Effector memory CD4-positive, alpha-beta T cell (primary cell): ENCODE results near the gene PLA2R1.

Experiments
- DNase-seq, 3 donors: peaks; one replicate each; pipeline ENCODE4 v3.0.0-alpha.2; 2020
- H3K27ac ChIP-seq: 2 replicates; pipeline ENCODE4 v1.7.0; 2013; ENCODE audit warnings: mild to moderate bottlenecking, low read length, moderate library complexity; ENCODE audit not compliant: insufficient read depth, poor library complexity, severe bottlenecking
- H3K27me3 ChIP-seq: replicated peaks from 2 replicates; pipeline ENCODE4 v1.7.0; 2013; ENCODE audit warnings: mild to moderate bottlenecking, low read length; ENCODE audit not compliant: insufficient read depth, control insufficient read depth, poor library complexity, severe bottlenecking
- H3K36me3 ChIP-seq: 2 replicates; pipeline ENCODE4 v1.7.0; 2013; ENCODE audit warnings: mild to moderate bottlenecking, low read length, moderate library complexity; ENCODE audit not compliant: control insufficient read depth, insufficient read depth
- H3K4me1 ChIP-seq: 2 replicates; pipeline ENCODE4 v1.7.0; 2013; ENCODE audit warnings: low read length, mild to moderate bottlenecking; ENCODE audit not compliant: control insufficient read depth, insufficient read depth, poor library complexity, severe bottlenecking
- H3K4me3 ChIP-seq: 2 replicates; pipeline ENCODE4 v1.7.0; 2013; ENCODE audit warnings: low read length, low read depth, mild to moderate bottlenecking; ENCODE audit not compliant: insufficient read depth, poor library complexity, severe bottlenecking
- H3K9me3 ChIP-seq: 2 replicates; pipeline ENCODE4 v1.7.0; 2013; ENCODE audit warnings: mild to moderate bottlenecking, low read length, moderate library complexity; ENCODE audit not compliant: control insufficient read depth

PLA2R1 gene

GRCh38 chr2:160010361-160011145 is 51.9 kb downstream of the PLA2R1 start:
- Histone ChIP-seq H3K4me1 (no peaks in the 10 kb centered on the region), H3K27me3 (peaks cover 4% of the 10 kb centered on the region), H3K27ac (no peak overlapping the region), H3K9me3 (no peaks in the 10 kb centered on the region), H3K36me3 (no peaks in the 10 kb centered on the region), H3K4me3 (no peak overlapping the region)
- DNase-seq = no peak

- no peaks in the 10 kb centered on the region for H3K36me3 ChIP-seq
- no peak overlapping the region for H3K4me3 ChIP-seq
- H3K4me1 ChIP-seq = no peaks in the 10 kb centered on the region
- no peak overlapping the region for H3K27ac ChIP-seq
- no peaks in the 10 kb centered on the region for H3K9me3 ChIP-seq
- no peak for DNase-seq
- peaks cover 4% of the 10 kb centered on the region for H3K27me3 ChIP-seq
These were observed 55.3 kb downstream of the PLA2R1 start for GRCh38 chr2:160007111-160007510.

GRCh38 chr2:160006475-160006874 is 55.9 kb downstream of the PLA2R1 start:
- Histone ChIP-seq H3K4me1 (no peaks in the 10 kb centered on the region), H3K36me3 (no peaks in the 10 kb centered on the region), H3K9me3 (no peaks in the 10 kb centered on the region), H3K27ac (no peak overlapping the region), H3K27me3 (peaks cover 4% of the 10 kb centered on the region), H3K4me3 (no peak overlapping the region)
- no peak for DNase-seq

GRCh38 chr2:160005908-160006307 is 56.5 kb downstream of the PLA2R1 start:
- Histone ChIP-seq H3K4me3 (no peak overlapping the region), H3K27me3 (peaks cover 4% of the 10 kb centered on the region), H3K27ac (no peak overlapping the region), H3K4me1 (no peaks in the 10 kb centered on the region), H3K36me3 (no peaks in the 10 kb centered on the region), H3K9me3 (no peaks in the 10 kb centered on the region)
- DNase-seq = no peak

- no peak overlapping the region for H3K27ac ChIP-seq
- no peaks in the 10 kb centered on the region for H3K36me3 ChIP-seq
- no peaks in the 10 kb centered on the region for H3K9me3 ChIP-seq
- H3K27me3 ChIP-seq = peaks cover 4% of the 10 kb centered on the region
- no peak for DNase-seq
- H3K4me1 ChIP-seq = no peaks in the 10 kb centered on the region
- H3K4me3 ChIP-seq = no peak overlapping the region
These were observed 56.9 kb downstream of the PLA2R1 start for GRCh38 chr2:160005476-160005875.

- H3K27ac ChIP-seq = no peak overlapping the region
- no peak overlapping the region for H3K4me3 ChIP-seq
- H3K4me1 ChIP-seq = no peaks in the 10 kb centered on the region
- no peaks in the 10 kb centered on the region for H3K36me3 ChIP-seq
- no peaks in the 10 kb centered on the region for H3K27me3 ChIP-seq
- no peaks in the 10 kb centered on the region for H3K9me3 ChIP-seq
- no peak for DNase-seq
These were observed 63.5 kb downstream of the PLA2R1 start for GRCh38 chr2:159998961-159999360.

- Histone ChIP-seq H3K9me3 (no peaks in the 10 kb centered on the region), H3K4me3 (no peak overlapping the region), H3K36me3 (no peaks in the 10 kb centered on the region), H3K27me3 (no peaks in the 10 kb centered on the region), H3K27ac (no peak overlapping the region), H3K4me1 (no peaks in the 10 kb centered on the region)
- DNase-seq = no peak
These were observed 64.2 kb downstream of the PLA2R1 start for GRCh38 chr2:159998243-159998642.

- DNase-seq = no peak
- Histone ChIP-seq H3K27me3 (no peaks in the 10 kb centered on the region), H3K27ac (no peak overlapping the region), H3K9me3 (no peaks in the 10 kb centered on the region), H3K4me1 (no peaks in the 10 kb centered on the region), H3K36me3 (no peaks in the 10 kb centered on the region), H3K4me3 (no peak overlapping the region)
These were observed 65.4 kb downstream of the PLA2R1 start for GRCh38 chr2:159996792-159997546.

GRCh38 chr2:159995038-159995437 is 67.4 kb downstream of the PLA2R1 start:
- H3K27me3 ChIP-seq = no peaks in the 10 kb centered on the region
- H3K4me3 ChIP-seq = no peak overlapping the region

GRCh38 chr2:159989249-159989648 is 73.2 kb downstream of the PLA2R1 start:
- H3K9me3 ChIP-seq = no peaks in the 10 kb centered on the region
- H3K27ac ChIP-seq = no peak overlapping the region
- no peak for DNase-seq
- H3K4me1 ChIP-seq = no peaks in the 10 kb centered on the region
- no peak overlapping the region for H3K4me3 ChIP-seq
- no peaks in the 10 kb centered on the region for H3K36me3 ChIP-seq
- H3K27me3 ChIP-seq = peaks cover 3% of the 10 kb centered on the region

More at GRCh38 chr2:159995038-159995437, 67.4 kb downstream of the PLA2R1 start:
- H3K4me1 ChIP-seq = no peaks in the 10 kb centered on the region
- no peak for DNase-seq
- no peaks in the 10 kb centered on the region for H3K9me3 ChIP-seq
- no peak overlapping the region for H3K27ac ChIP-seq
- no peaks in the 10 kb centered on the region for H3K36me3 ChIP-seq
